HuH-7 (cell line): ENCODE data around the gene IQSEC1.
A peak's percentile ranks its signal among the peaks of the same experiment; 100 is the strongest.

ENCODE experiments used
- DNase-seq: peaks from one replicate; pipeline ENCODE4 v3.0.0; 2011; ENCODE audit warnings: low spot score

IQSEC1 gene

GRCh38 chr3:13106308-13107001 lies 33.2 kb upstream of the IQSEC1 start:
- no peak for DNase-seq

- DNase-seq, result no peak
Measured at GRCh38 chr3:13105896-13106250, 32.6 kb upstream of the IQSEC1 start.

- DNase-seq, result no peak
Measured at GRCh38 chr3:13105181-13105895, 32.1 kb upstream of the IQSEC1 start.

- no peak for DNase-seq
Measured at GRCh38 chr3:13104511-13104910, 31.3 kb upstream of the IQSEC1 start.

- DNase-seq, result no peak
Measured at GRCh38 chr3:13103416-13104058, 30.3 kb upstream of the IQSEC1 start.

GRCh38 chr3:13102386-13103345 lies 29.4 kb upstream of the IQSEC1 start:
- DNase-seq, result no peak

- DNase-seq, result no peak
Measured at GRCh38 chr3:13099707-13100106, 26.5 kb upstream of the IQSEC1 start.

- no peak for DNase-seq
Measured at GRCh38 chr3:13098192-13098988, 25.2 kb upstream of the IQSEC1 start.

GRCh38 chr3:13096356-13096755 lies 23.1 kb upstream of the IQSEC1 start:
- DNase-seq, result no peak

GRCh38 chr3:13095408-13095937 lies 22.2 kb upstream of the IQSEC1 start:
- DNase-seq, result no peak

- DNase-seq, result no peak
Measured at GRCh38 chr3:13093687-13094086, 20.5 kb upstream of the IQSEC1 start.

- no peak for DNase-seq
Measured at GRCh38 chr3:13092621-13093617, 19.7 kb upstream of the IQSEC1 start.

GRCh38 chr3:13091898-13092611 lies 18.8 kb upstream of the IQSEC1 start:
- peak; percentile 97 for DNase-seq

GRCh38 chr3:13088028-13089006 lies 15.1 kb upstream of the IQSEC1 start:
- no peak for DNase-seq

- DNase-seq, result no peak
Measured at GRCh38 chr3:13087320-13087990, 14.2 kb upstream of the IQSEC1 start.

- DNase-seq, result no peak
Measured at GRCh38 chr3:13086531-13086981, 13.3 kb upstream of the IQSEC1 start.

GRCh38 chr3:13085846-13086179 lies 12.6 kb upstream of the IQSEC1 start:
- DNase-seq, result no peak
